GM19468 (cell line): ENCODE data around the gene MYO5C.

ENCODE experiments used
- ATAC-seq: cut with Tn5 transposase; IDR thresholded peaks from one replicate; pipeline ENCODE4 v1.9.1; 2021; ENCODE audit warnings: mild to moderate bottlenecking, moderate library complexity, moderate number of reproducible peaks; ENCODE audit not compliant: unreplicated experiment; ENCODE audit errors: extremely low read depth

The MYO5C gene

GRCh38 chr15:52218816-52219215, 76.8 kb downstream of the MYO5C start:
- ATAC-seq: no peak

DNA sequence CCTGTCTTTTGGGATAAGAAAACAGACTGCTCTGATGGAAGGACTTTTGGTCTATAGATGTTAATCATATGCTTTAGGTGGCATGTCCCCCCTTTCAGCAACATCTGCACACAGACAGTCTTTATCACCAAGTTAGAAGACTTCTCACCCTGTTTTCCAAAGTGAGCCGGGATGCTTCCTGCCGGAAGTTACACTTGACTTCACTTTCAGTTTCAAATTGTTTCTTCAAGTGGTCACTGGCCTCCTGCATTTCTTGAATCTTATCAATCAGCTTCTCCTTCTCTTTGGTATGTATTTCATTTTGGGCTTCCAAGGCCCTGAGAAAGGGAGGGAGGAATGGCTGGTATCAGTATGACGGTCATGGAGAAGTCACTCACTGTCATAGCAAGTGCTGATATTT, 77.2 kb downstream of the MYO5C start:
- ATAC-seq: no peak

GRCh38 chr15:52217186-52217585, 78.4 kb downstream of the MYO5C start:
- no peak for ATAC-seq

GRCh38 chr15:52214553-52214952, 81.1 kb downstream of the MYO5C start:
- no peak for ATAC-seq

GRCh38 chr15:52213206-52213605, 82.4 kb downstream of the MYO5C start:
- no peak for ATAC-seq

GRCh38 chr15:52208306-52208946, 87.2 kb downstream of the MYO5C start:
- no peak for ATAC-seq

DNA sequence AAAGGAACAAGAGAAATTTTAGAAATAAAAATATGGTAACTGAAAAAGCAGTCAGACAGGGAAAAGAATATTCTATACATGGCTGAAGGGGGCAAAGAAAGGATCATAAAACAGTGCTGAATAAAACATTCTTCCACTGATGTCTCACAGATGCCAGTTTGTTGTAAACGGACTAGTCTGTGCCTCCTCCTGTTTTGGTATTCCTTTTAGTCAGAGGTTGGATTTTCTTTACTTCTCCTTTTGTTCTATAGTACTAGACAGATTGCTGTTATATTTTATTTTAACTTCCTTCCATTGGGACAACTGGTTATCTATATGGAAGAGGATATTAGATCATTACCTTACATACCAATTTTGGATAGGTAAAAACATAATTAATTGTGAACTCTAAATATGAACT, 88.4 kb downstream of the MYO5C start:
- ATAC-seq: no peak

- no peak for ATAC-seq
Measured at GRCh38 chr15:52206446-52206845, 89.2 kb downstream of the MYO5C start.

DNA sequence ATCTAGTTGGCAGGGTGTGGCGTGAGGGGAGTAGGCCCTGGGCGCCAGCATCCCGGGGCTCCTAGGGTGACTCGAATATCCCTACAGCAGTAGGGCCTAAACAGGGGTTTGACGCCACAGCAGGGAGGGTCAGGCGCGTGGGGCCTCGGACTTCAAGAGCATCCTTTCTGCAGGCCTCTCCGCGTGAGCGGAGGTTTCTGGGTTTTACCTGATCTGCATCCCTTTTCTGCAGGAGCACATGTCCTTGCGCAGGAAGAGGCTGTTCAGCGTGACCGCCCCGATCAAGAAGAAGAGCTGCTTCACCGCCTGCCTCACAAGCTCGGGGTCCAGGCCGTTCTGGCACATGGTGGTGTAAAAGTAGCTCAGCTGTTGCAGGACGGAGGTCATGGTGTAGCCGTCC, 90.9 kb downstream of the MYO5C start:
- no peak for ATAC-seq

- no peak for ATAC-seq
Measured at GRCh38 chr15:52200831-52201365, 94.7 kb downstream of the MYO5C start.

DNA sequence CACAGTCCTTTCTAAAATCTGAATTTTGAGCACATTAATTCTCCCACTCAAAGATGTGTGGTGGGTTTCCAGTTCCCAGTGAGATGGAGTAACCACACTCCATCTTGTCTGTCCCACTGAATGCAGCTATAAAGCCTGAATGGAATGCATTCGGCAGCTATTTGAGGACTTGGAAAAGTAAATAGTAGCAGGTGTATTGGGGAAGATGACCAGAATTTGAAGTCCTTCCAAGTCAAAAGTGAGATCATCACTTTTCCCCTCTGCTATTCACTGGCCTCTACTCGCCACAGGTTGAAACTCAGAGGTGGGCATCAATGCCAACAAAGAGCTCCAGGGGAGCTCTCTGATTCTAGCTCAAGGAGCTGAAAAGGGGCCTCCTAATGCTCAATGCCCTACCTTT, 96.3 kb downstream of the MYO5C start:
- ATAC-seq: no peak

DNA sequence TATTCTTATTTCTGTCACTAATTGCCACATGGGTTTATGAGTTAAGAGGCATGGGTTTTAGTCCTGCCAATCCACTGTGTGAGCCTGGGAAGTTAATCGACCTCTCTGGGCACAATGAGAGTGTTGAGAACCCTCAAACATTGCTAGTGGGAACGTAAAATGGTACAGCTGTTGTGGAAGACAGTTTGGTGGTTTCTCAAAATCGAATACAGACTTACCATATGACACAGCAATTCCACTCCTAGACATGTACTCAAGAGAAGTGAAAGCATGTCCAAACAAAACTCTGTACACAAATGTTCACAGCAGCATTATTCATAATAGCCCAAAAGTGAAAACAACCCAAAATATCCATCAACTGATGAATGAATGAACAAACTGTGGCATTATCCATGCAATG, 98.7 kb downstream of the MYO5C start:
- ATAC-seq: no peak

DNA sequence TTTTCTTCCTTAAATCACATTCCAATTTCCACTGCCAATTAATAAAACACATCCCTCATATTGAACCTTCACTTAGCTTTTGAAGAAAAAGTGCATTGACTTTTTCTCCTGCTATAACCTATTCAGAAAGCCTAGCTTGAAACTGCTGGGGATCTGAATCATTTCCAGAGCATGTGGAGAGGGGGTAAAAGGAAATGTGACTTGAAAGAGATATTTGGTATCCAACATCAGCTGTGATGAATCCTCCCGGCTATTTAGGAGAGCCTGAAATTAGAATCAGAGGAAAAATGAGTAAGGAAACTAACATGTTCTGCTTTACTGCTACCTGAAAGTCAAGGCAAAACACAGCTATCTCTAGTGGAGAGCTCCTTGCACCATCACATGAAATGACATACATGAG, 101.8 kb downstream of the MYO5C start:
- no peak for ATAC-seq

GRCh38 chr15:52193321-52193720, 102.3 kb downstream of the MYO5C start:
- ATAC-seq: no peak

- ATAC-seq: no peak
Measured at GRCh38 chr15:52191207-52191606, 104.4 kb downstream of the MYO5C start, which contains the start of gene GNB5. GNB5 (minus strand) TSS chr15:52191392; CDS start chr15:52184676, 6,716 bp downstream.

DNA sequence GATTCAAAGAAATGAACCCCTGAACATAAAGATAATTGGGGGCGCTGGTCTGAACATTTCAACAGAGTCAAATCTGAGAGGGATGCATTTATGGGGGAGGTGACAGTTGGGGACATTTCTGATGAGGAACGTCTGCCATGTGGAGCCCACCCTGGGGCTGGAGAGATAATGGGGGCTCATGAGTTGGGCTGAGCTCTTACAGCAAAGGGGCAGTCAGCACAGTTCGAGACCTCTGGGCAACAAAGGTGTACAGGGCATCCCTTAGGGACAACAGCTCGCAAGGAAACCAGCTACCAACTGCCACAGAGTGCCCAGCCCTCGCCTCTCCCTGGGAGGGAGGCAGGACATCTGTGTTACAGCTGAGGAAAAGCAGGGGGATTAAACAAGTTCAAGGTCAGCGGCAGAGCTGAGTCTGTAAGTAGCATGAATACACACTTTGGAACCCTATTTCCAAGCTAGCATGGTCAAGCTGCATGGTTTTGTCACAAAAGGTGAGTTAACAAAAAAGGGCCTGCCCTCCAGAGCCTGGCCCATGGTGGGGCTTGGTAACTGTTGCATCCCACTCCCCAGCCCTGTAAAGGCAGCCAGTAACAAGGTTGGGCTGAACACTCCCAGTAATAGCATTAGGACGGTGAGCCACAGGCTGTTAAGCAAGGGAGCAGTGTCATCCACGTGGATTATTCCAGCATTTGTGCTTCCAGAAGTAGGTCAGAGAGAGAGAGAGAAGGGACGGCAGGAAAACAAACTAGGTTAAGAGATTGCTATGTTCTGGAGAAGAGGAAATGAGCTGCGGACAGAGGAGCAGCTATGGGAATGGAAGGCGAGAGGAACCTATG, 108.7 kb downstream of the MYO5C start:
- no peak for ATAC-seq

GRCh38 chr15:52185151-52185561, 110.4 kb downstream of the MYO5C start:
- ATAC-seq: no peak

DNA sequence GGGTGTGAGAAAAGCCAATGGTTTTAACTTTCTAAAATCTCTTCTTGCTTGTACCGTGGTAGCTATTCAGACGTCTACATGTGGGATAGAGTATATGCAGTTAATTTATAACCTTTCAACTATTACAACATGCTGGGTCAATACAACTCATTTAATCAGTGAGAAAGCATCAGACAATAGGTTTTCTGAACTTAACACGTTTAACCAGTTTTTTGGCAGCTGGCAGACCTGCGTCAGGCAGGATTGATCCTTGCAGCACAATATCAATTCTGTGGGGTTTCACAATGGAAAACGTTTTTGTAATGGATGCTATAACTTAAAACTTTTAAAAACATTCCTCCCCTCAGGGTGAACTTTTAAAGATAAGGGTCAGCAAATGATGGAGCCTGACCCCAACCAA, 110.9 kb downstream of the MYO5C start:
- no peak for ATAC-seq

DNA sequence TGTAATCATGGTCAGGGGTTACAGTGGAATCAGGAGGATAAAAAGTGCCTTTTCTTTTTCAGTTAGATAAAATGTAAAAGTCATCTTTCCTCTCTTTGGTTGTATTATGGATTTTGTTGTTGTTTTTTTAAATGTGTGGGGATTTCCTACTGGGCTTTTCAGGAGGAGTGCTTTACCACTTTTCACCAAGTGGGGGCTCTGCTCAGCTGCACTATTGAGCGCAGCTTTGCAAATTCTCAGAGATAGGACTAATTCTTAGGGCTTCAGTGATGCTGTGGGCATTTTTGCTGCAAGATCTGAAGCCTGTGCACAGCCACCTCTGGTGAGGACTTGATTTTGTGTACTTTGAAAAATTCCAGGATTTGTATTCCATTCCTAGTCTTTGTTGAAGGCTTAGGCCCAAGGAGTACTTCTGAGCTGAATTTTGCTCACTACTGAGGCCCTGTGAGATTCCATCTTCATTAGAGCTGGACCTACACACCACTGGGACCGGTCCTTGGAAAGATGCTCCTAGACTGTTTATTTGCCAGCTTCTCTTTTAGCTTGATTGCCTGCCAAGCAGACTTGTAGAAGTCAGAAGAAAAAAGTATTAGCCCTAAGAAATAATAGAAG, 111.9 kb downstream of the MYO5C start:
- no peak for ATAC-seq

DNA sequence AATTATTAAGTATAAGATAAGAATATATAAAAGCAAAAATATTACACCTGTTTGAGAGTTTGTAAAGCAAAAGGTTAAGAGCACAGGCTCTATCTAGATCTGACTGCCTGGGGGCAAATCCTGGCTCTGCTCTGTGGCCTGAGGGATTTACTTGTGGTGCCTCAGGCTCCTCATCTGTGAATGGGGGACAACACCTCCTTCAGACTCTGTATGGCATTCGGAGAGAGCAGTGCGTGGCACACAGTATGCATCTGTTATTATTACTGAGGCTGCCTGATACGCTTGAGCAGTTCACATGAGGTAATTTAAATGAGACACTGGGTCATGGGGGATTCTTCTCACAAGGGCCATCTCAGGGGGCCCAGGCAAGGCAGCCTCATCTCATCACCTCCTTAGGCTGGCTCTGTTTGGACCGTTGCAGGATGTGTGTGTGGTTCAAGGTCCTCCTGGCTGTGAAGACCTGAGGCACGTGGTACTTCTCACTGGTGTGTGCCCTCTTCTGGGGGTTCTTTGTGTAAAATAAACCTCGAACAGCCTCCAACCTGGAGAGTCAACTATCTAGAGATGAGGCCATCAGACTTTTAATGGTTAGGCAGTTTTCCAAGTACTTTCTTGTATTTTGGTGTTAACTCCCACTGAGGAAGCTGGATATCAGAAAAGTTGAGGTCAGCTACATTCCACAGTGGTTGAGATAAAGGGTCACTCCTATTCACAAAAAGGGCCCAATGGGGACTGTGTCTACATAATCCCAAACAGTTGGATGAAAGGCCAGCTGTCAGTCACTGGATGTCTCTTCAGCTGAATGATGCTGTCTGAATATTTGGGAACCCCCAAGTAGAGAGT, 113.4 kb downstream of the MYO5C start:
- no peak for ATAC-seq
